HCT116 (cell line): ENCODE data around the gene LCNL1. TPM values are rescaled to one million over a fixed set of nuclear protein-coding genes. Genes with fewer than 3 reads are reported as not detected.

Source experiments
- ATAC-seq: fragments of 200-7000 bp; cut with Tn5 transposase; 2 replicates; pipeline ENCODE4 v1.9.1; 2020; ENCODE audit warnings: mild to moderate bottlenecking, moderate library complexity
- BruUV-seq: library from RNA; stranded (reverse); fragments of 400-500 nt; replicated peaks from 2 replicates; lab custom pipeline; 2021; lab: Mats Ljungman, UMichigan
- CTCF ChIA-PET: fragments of 300-600 bp; sonication (Branson Sonifier 250); formaldehyde crosslinking; loops from one replicate; lab custom pipeline; 2021; ENCODE audit warnings: antibody characterized with exemption; lab: Charles Lee
- POLR2A ChIA-PET: fragments of 300-600, 350-600 bp; sonication (Branson Sonifier 250); formaldehyde crosslinking; loops from one replicate; lab custom pipeline; 2021; ENCODE audit warnings: antibody characterized with exemption; lab: Charles Lee
- RAD21 ChIA-PET, 2 experiments: fragments of 300-600 bp; sonication (Branson Sonifier 250); formaldehyde crosslinking; loops; one replicate each; lab custom pipeline; 2023; ENCODE audit warnings: low total read pairs in 2 of 2; ENCODE audit not compliant: uncharacterized antibody in 2 of 2, unreplicated experiment in 2 of 2, low non-redundant PET in 1 of 2; lab: Charles Lee
- DNase-seq: peaks from one replicate; pipeline ENCODE4 v3.0.0-alpha.2; 2010; ENCODE audit warnings: low read depth, low spot score
- H2AFZ ChIP-seq: fragments of 200-600 bp; shearing (Covaris generic), sonication (generic); 2 replicates; pipeline ENCODE4 v1.6.1; 2017; ENCODE audit warnings: low read depth, mixed run types, mixed read lengths, antibody characterized with exemption, low read length; ENCODE audit not compliant: poor library complexity, severe bottlenecking
- H3K27ac ChIP-seq: 2 replicates; pipeline ENCODE4 v1.5.1; 2012; ENCODE audit warnings: low read depth, low read length
- H3K27me3 ChIP-seq: fragments of 200-600 bp; sonication (generic); 2 replicates; pipeline ENCODE4 v1.6.1; 2016; ENCODE audit warnings: mixed run types, low read length, mixed read lengths; ENCODE audit not compliant: insufficient read depth
- H3K36me3 ChIP-seq, 2 experiments: fragments of 200-500 bp in 1 of 2; fragments of 200-600 bp in 1 of 2; sonication (Bioruptor generic) in 1 of 2; sonication (generic) in 1 of 2; 2 replicates each; pipeline versions ENCODE4 v1.5.1 to v1.6.1; 2014 to 2016; ENCODE audit warnings: low read length in 2 of 2, inconsistent platforms in 1 of 2, mixed read lengths in 1 of 2, mixed run types in 1 of 2; ENCODE audit not compliant: insufficient read depth in 2 of 2, control insufficient read depth in 1 of 2
- H3K4me1 ChIP-seq, 2 experiments: fragments of 200-600 bp in 1 of 2; sonication (generic) in 1 of 2; 2 replicates each; pipeline versions ENCODE4 v1.5.1 to v1.6.1; 2012 to 2017; ENCODE audit warnings: low read length in 2 of 2, inconsistent platforms in 1 of 2, mild to moderate bottlenecking in 1 of 2, mixed read lengths in 1 of 2, mixed run types in 1 of 2, moderate library complexity in 1 of 2; ENCODE audit not compliant: insufficient read depth in 2 of 2, control insufficient read depth in 1 of 2
- H3K4me2 ChIP-seq: fragments of 200-600 bp; sonication (generic); 2 replicates; pipeline ENCODE4 v1.6.1; 2017; ENCODE audit warnings: mixed run types, low read length, mixed read lengths
- H3K4me3 ChIP-seq, 2 experiments: fragments of 200-600 bp in 1 of 2; sonication (generic) in 1 of 2; replicated peaks in 1 of 2; 2 replicates each; pipeline ENCODE4 v1.5.1; 2011 to 2016; ENCODE audit warnings: low read length in 2 of 2, control low read depth in 1 of 2, low read depth in 1 of 2, mild to moderate bottlenecking in 1 of 2, mixed read lengths in 1 of 2, mixed run types in 1 of 2
- H3K79me2 ChIP-seq: fragments of 200-600 bp; sonication (generic); 2 replicates; pipeline ENCODE4 v1.6.1; 2017; ENCODE audit warnings: mild to moderate bottlenecking, mixed run types, low read length, moderate library complexity, mixed read lengths; ENCODE audit not compliant: insufficient read depth
- H3K9ac ChIP-seq: fragments of 200-600 bp; sonication (generic); 2 replicates; pipeline ENCODE4 v1.6.1; 2016; ENCODE audit warnings: low read length, mixed read lengths
- H3K9me2 ChIP-seq: fragments of 200-600 bp; sonication (generic), shearing (Covaris generic); 2 replicates; pipeline ENCODE4 v1.6.1; 2017; ENCODE audit warnings: mixed run types, mild to moderate bottlenecking, moderate library complexity; ENCODE audit not compliant: insufficient read depth
- H3K9me3 ChIP-seq, 2 experiments: fragments of 200-500 bp in 1 of 2; fragments of 200-600 bp in 1 of 2; sonication (Bioruptor generic) in 1 of 2; sonication (generic) in 1 of 2; 2 replicates each; pipeline ENCODE4 v1.6.1; 2014 to 2017; ENCODE audit warnings: low read length in 2 of 2, mixed read lengths in 2 of 2, inconsistent platforms in 1 of 2, low read depth in 1 of 2, mild to moderate bottlenecking in 1 of 2, mixed run types in 1 of 2, moderate library complexity in 1 of 2; ENCODE audit not compliant: control insufficient read depth in 1 of 2, insufficient read depth in 1 of 2
- H4K20me1 ChIP-seq: fragments of 200-600 bp; sonication (generic), shearing (Covaris generic); 2 replicates; pipeline ENCODE4 v1.6.1; 2017; ENCODE audit warnings: mixed run types, mild to moderate bottlenecking, moderate library complexity; ENCODE audit not compliant: insufficient read depth
- CBX3 ChIP-seq: IDR thresholded peaks from 2 replicates; pipeline ENCODE4 v1.6.1; 2012; ENCODE audit warnings: low read depth
- CEBPB ChIP-seq: IDR thresholded peaks from 2 replicates; pipeline ENCODE4 v1.6.1; 2012; ENCODE audit warnings: low read depth
- EGR1 ChIP-seq: IDR thresholded peaks from 2 replicates; pipeline ENCODE4 v1.6.1; 2012; ENCODE audit warnings: low read depth
- EZH2phosphoT487 ChIP-seq: fragments of 200-600 bp; IDR thresholded peaks from 2 replicates; pipeline ENCODE4 v1.6.1; 2018; ENCODE audit warnings: antibody characterized with exemption, borderline replicate concordance
- JUND ChIP-seq: IDR thresholded peaks from 2 replicates; pipeline ENCODE4 v1.6.1; 2012
- RAD21 ChIP-seq: IDR thresholded peaks from 2 replicates; pipeline ENCODE4 v1.6.1; 2012; ENCODE audit warnings: low read depth, mild to moderate bottlenecking
- SIN3A ChIP-seq: IDR thresholded peaks from 2 replicates; pipeline ENCODE4 v1.6.1; 2012; ENCODE audit warnings: low read depth
- SP1 ChIP-seq: IDR thresholded peaks from 2 replicates; pipeline ENCODE4 v1.6.1; 2012; ENCODE audit warnings: low read depth
- TCF7L2 ChIP-seq: IDR thresholded peaks from 2 replicates; pipeline ENCODE4 v1.7.0; 2011; ENCODE audit warnings: borderline replicate concordance, inconsistent platforms; ENCODE audit not compliant: insufficient read depth, insufficient read length; ENCODE audit errors: extremely low read depth
- YY1 ChIP-seq: IDR thresholded peaks from 2 replicates; pipeline ENCODE4 v1.6.1; 2011; ENCODE audit warnings: low read length, low read depth, moderate library complexity, mild to moderate bottlenecking; ENCODE audit not compliant: insufficient replicate concordance; ENCODE audit errors: extremely low read depth
- ZBTB33 ChIP-seq: IDR thresholded peaks from 2 replicates; pipeline ENCODE4 v1.6.1; 2011; ENCODE audit warnings: mild to moderate bottlenecking, low read length, moderate library complexity; ENCODE audit not compliant: insufficient replicate concordance; ENCODE audit errors: extremely low read depth
- ZFX ChIP-seq: fragments of 450-650 bp; IDR thresholded peaks from 2 replicates; pipeline ENCODE4 v1.6.1; 2017
- intact Hi-C: fragments of 100-400 bp; cut with micrococcal nuclease; formaldehyde crosslinking; loops from 2 replicates; pipeline ENCODE4 v1.10.0; 2022
- total RNA-seq: library from RNA; stranded (reverse); gene quantifications from one replicate; pipeline ENCODE4 v1.2.1, GENCODE V29; 2021; ENCODE audit not compliant: unreplicated experiment
- TF ChIP-seq, protein P1 (sequence below), 3 experiments: fragments of 200-600 bp in 1 of 3; sonication (generic) in 1 of 3; IDR thresholded peaks in 2 of 3; conservative IDR thresholded peaks in 1 of 3; 2 replicates each; pipeline ENCODE4 v1.5.1; 2012 to 2017; ENCODE audit warnings: low read depth in 2 of 3, low read length in 2 of 3, antibody characterized with exemption in 1 of 3, borderline replicate concordance in 1 of 3, control low read depth in 1 of 3, mild to moderate bottlenecking in 1 of 3, mixed read lengths in 1 of 3, mixed run types in 1 of 3, moderate library complexity in 1 of 3; ENCODE audit not compliant: insufficient read depth in 1 of 3

Gene LCNL1
- total RNA-seq, 1 experiment from 2014 or later: 0.44 TPM

DNA sequence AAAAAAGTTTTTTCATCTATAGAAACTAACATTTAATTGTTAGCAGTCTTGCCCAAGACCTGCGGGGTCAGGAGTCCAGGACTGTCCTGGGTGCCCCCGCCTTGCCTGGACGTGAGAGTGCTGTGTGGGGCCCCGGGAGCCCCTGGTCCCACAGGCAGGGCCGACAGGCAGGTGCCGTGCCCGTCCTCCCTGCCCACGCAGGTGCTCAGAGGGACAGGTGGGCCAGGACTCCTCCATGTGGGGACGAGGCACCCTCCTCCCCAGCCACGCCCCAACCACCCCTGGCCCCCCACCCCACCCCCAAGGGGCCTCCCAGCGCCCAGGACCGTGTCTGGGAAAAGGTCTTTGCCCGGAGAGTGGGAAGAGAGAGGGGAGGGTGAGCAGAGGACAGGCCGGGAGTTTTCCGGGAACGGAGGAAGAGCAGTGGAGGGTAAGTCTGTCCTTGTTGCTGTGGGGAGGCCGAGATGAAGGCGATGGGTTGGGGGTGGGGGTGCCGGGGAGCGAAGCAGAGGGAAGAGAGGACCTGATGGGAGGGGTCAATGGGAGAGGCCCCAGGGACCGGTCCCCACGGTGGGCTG lies 33.5 kb upstream of the LCNL1 start:
- Histone ChIP-seq H2AFZ (no peak overlapping the region), H3K27me3 (no peaks in the 10 kb centered on the region), H3K4me2 (peak overlapping the region; percentile 97), H3K27ac (peak overlapping the region; percentile 94), H3K9me2 (no peaks in the 10 kb centered on the region), H3K4me1 (peaks cover 25 to 47% of the 10 kb centered on the region in 2 experiments), H3K79me2 (no peaks in the 10 kb centered on the region), H3K9ac (peak overlapping the region; percentile 78), H3K36me3 (no peaks in the 10 kb centered on the region), H3K9me3 (no peaks in the 10 kb centered on the region), H4K20me1 (no peaks in the 10 kb centered on the region), H3K4me3 (peak overlapping the region; percentile 65 to 67)
- ChIA-PET CTCF (interaction anchor here (0.6 to 3.4 kb wide), 3 partner anchors 80 to 116 kb away, joined by 3 to 109 read pairs (median 9); no protein-coding TSS in a partner anchor), POLR2A (no interaction called here), RAD21 (no interaction called here)
- no peak for TF ChIP-seq SIN3A
- no peak for TF ChIP-seq EZH2phosphoT487
- no peak for TF ChIP-seq SP1
- TF ChIP-seq JUND: no peak
- TF ChIP-seq ZFX: no peak
- no peak for TF ChIP-seq CEBPB
- no peak for TF ChIP-seq TCF7L2
- DNase-seq (no peak), ATAC-seq (peak; percentile 14)
- intact Hi-C loops: loop anchor here (10.0 kb wide), 1 partner anchor 105 kb away; the partner anchor contains the start of genes AJM1 and PHPT1
- no TSS peak for BruUV-seq

DNA sequence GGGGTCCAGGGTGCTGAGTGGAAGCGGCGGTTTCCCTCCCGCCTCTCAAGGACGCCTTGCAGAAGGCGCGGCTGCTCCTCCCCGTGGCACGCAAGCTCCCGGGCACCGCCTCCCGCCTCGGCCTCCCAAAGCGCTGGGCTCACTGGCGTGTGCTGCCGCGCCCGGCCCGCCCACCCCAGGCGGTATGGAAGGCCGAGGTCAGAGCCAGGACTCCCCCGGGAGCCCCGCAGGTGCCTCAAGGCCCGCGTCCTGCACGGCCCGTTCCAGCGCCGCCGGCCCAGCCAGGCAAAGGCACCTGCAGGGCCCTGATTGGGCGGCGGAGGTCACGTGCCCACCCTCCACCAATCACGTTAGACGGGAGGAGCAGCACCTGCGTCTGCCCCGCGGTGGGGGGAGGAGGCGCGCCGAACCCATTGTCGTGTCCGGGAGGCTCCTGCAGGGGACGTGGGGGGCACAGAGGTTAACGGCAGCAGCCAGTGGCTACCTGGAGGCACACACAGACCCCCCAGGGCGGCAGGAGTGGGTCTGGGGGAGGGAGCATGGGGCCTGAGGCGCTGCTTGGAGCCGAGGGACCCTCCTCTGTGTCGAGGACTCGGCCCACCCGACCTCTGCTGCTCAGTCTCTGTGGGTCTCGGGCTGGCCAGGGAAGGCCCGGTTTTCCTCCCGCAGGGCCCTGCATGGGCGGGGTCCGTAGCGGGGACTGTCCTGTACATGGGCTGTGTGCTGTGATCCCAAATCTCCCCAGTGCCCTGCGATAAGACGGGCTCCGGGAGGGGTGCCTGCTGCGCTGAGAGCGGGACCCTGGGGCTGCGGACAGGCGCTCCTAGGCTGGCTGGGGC lies 32.8 kb upstream of the LCNL1 start:
- intact Hi-C loops: loop anchor here (10.0 kb wide), 1 partner anchor 105 kb away; the partner anchor contains the start of genes AJM1 and PHPT1
- H3K27ac ChIP-seq: peak overlapping the region; percentile 94
- H3K4me2 ChIP-seq: peak overlapping the region; percentile 97
- CTCF ChIA-PET: interaction anchor here (0.6 to 3.4 kb wide), 5 partner anchors 79 to 116 kb away, joined by 3 to 109 read pairs (median 4); no protein-coding TSS in a partner anchor
- H3K36me3 ChIP-seq: no peaks in the 10 kb centered on the region
- H4K20me1 ChIP-seq: no peaks in the 10 kb centered on the region
- H3K4me1 ChIP-seq: peaks cover 22 to 43% of the 10 kb centered on the region in 2 experiments
- no peaks in the 10 kb centered on the region for H3K9me2 ChIP-seq
- H2AFZ ChIP-seq: no peak overlapping the region
- peak overlapping the region; percentile 78 for H3K9ac ChIP-seq
- BruUV-seq: TSS peak; percentile 97
- RAD21 ChIA-PET: no interaction called here
- no peaks in the 10 kb centered on the region for H3K27me3 ChIP-seq
- peak; percentile 85 for DNase-seq
- H3K9me3 ChIP-seq: no peaks in the 10 kb centered on the region
- no peaks in the 10 kb centered on the region for H3K79me2 ChIP-seq
- peak overlapping the region; percentile 65 to 67 for H3K4me3 ChIP-seq
- peak; percentile 87 for ATAC-seq
- POLR2A ChIA-PET: no interaction called here
- TF ChIP-seq ZFX: peak; percentile 61
- peak; percentile 55 for TF ChIP-seq YY1
- TF ChIP-seq RAD21: no peak
- TF ChIP-seq CBX3: no peak
- TF ChIP-seq TCF7L2: peak; percentile 8
- TF ChIP-seq, protein P1, sequence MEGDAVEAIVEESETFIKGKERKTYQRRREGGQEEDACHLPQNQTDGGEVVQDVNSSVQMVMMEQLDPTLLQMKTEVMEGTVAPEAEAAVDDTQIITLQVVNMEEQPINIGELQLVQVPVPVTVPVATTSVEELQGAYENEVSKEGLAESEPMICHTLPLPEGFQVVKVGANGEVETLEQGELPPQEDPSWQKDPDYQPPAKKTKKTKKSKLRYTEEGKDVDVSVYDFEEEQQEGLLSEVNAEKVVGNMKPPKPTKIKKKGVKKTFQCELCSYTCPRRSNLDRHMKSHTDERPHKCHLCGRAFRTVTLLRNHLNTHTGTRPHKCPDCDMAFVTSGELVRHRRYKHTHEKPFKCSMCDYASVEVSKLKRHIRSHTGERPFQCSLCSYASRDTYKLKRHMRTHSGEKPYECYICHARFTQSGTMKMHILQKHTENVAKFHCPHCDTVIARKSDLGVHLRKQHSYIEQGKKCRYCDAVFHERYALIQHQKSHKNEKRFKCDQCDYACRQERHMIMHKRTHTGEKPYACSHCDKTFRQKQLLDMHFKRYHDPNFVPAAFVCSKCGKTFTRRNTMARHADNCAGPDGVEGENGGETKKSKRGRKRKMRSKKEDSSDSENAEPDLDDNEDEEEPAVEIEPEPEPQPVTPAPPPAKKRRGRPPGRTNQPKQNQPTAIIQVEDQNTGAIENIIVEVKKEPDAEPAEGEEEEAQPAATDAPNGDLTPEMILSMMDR (IDR thresholded peaks at IDR 0.05 in 2 of 3, conservative IDR thresholded peaks at IDR 0.05 in 1 of 3; ENCODE audit: borderline replicate concordance in 1 of 3, insufficient read depth in 1 of 3, low read depth in 2 of 3, low read length in 2 of 3): peak in 2 of 3 experiments; percentile 12 to 22; a peak in 2 of 6 replicates
- no peak for TF ChIP-seq SP1
- no peak for TF ChIP-seq EGR1
- peak; percentile 49 for TF ChIP-seq ZBTB33
